ENCODE results near the gene PRLHR.

PRLHR gene

DNA sequence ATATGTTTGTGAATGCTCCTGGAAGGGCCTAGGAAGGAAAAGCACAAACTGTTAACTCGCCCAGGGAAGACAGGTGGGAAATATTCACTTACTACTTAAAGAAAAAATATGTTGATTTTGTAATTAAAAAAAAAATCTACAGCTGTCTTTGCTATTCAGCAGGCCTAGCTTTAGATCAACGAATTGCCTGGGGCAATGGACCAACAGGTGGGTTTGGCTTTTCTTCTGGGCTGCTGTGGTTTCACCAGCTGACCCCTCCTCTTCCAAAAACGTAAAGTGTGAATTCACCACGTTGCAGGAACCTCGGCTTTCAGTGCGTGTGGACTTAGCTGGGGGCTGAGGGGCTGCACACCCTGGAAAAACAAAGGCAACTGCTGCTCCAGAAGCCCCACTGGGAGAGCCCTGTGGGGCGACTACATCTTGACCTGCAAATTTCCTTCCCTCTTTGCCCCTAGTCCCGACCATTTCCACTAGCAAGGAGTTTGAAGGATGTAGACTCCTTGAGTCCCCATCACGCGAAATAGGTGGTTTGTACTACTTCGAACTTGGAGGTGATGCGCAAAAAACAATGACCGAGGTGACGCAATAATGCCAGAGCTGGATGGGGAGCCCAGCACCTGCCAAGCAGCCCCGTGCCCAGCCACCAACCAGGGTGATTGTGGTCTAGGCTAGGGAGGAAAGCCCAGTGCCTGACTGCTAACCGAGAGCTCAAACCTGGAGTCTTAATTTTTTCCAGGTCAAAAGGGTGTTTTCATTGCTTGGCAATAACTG, 7.4 kb downstream of the PRLHR start:
- DNase-seq (ENCODE audit: low spot score) = no peak

DNA sequence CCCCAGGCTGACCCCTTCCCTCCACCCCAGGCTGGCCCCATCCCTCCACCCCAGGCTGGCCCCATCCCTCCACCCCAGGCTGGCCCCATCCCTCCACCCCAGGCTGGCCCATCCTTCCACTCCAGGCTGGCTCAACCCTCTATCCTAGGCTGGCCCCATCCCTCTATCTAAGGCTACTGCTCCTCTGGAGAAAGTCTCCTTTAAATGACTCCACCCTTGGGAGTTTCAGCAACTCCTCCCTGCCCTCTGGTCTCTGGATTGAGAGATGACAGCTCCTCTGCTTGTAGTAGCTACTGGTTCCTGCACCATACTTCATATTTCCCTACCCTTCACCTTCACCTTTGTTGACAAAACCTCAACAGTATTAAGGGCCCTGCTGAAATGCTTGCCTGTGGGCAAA, 8.5 kb downstream of the PRLHR start:
- no peak for DNase-seq (ENCODE audit: low spot score)

- DNase-seq (ENCODE audit: low spot score) = no peak
Observed at GRCh38 chr10:118585794-118586193, 9.7 kb downstream of the PRLHR start.

GRCh38 chr10:118585234-118585633, 10.2 kb downstream of the PRLHR start:
- no peak for DNase-seq (ENCODE audit: low spot score)

DNA sequence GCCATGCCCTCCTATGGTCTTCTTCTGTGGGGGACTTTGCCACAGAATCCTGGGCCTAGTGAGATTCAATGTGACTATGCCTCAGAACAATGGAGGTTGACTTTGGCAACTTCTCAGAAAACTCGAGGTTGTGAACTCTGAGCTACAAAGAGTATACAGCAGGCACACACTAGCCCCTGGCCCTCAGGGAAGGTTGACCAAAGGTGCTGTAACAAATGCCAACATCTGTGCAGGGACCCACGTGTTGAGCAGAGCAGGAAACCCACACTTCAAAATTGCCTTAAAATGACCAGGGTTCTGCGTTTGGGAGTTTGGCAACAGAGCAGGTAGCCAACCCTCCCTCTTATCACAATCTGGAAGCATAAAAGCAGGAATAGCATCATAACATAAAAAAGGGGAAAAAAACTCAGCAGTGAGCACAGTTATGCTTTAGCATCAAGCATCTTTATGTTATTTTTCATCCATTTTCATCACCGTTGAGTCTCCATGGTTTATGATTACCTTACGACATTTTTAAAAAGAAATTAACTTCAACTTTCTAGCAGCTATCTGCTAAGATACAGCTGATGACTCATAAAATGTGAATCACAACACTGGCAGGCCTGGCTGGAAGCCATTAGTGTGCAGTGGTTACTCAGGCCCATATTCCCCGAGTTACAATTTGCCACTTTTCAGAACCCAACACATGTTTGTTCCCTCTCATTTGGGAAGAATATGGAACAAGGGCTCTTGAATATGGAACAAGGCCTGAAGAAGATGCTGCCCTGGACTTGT, 11.1 kb downstream of the PRLHR start:
- DNase-seq (ENCODE audit: low spot score) = peak; percentile 69

GRCh38 chr10:118583611-118584010, 11.8 kb downstream of the PRLHR start:
- no peak for DNase-seq (ENCODE audit: low spot score)

DNA sequence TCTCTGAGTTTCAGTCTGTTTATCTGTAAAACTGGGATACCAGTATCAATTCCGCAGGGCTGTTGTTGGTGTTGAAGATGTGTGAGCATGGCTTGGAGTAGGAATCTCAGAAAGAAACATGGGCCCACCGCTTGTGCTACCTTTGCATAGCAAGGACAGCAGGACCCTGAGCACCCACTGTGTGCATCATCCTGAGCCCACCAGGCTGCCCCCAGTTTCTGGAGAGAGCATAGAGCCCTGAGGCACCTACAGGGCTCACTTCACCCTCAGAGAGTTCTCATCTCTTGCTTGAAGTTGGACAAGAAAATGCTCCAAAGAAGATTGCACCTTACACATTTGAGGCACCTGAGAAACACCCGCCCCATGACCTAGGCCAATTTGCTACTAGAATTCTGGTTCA, 12.9 kb downstream of the PRLHR start:
- no peak for DNase-seq (ENCODE audit: low spot score)

DNA sequence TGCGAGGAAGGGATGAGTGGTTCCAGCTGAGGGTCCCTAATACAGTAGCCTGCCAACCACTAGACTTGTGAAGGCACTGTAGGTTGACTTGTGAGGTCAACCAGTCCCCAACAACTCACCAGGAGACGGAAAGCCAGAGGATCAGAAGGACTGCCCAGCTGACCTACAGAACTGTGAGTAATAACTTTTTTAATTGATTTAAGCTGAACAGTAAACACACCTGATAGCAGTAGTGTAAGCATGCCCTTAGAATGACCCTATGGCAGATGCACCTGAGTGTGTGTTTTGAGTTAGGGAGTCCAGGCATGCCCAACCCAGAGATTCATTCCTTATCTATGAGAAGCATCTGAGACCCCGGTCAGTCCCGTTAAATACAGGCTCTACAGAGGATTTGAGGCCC, 14.1 kb downstream of the PRLHR start:
- DNase-seq (ENCODE audit: low spot score) = no peak

- no peak for DNase-seq (ENCODE audit: low spot score)
Observed at GRCh38 chr10:118580702-118581101, 14.7 kb downstream of the PRLHR start.

GRCh38 chr10:118573512-118573911, 21.9 kb downstream of the PRLHR start:
- no peak for DNase-seq (ENCODE audit: low spot score)

DNA sequence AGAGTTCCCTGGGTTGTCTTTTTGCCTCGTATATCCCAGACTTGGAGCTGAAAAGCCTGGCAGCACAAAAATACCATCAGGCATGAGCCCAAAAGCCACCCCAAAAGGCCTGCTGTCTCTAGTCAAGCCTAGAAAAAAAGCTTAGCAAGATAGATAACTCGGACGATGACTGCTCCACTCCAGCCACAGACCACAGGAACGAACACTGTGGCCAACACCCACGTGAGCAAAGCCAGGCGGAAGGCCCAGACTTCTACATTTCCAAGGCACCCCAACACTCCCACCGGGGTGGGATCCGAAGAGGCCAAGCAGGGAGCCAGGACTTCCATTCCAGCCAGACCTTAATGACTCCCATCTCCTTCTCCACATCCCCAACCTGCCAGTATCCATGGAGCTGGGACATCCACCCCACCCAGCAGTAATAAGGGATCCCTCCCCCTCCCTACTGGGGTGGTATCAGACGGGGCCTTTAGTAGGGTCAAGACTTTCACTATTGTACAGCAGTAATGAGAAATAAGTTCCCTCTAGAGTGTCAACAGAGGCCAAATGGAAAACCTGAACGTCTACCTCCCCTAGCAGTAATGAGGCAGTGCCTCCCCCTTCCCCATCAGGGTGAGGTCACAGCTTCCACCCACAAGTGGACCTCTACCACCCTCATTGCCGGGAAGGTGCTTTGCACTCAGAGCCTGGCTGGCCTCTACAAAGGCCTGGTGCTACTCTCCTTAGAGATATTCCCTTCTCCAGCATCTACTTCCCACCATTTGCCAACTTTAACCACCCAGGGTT, 23.0 kb downstream of the PRLHR start:
- DNase-seq (ENCODE audit: low spot score) = no peak

- DNase-seq (ENCODE audit: low spot score) = no peak
Observed at GRCh38 chr10:118571123-118571522, 24.3 kb downstream of the PRLHR start.

- DNase-seq (ENCODE audit: low spot score) = no peak
Observed at GRCh38 chr10:118570591-118570990, 24.9 kb downstream of the PRLHR start.

DNA sequence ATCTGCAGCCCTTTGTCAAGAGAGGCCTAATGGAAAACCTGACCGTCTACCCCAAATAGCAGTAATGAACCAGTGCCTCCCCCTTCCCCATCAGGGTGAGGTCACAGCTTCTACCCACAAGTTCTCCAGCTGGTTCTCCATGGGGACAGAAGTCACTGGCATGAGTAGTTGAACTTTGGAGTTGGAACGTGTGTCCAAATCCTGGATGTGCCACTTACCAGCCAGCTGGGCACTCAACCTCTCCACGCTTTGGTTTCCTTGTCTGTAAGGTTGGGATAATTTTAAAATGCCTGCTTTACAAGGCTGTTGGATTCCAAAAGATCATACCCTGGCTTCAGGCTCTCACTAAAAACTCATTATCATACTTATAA, 25.6 kb downstream of the PRLHR start:
- DNase-seq (ENCODE audit: low spot score) = no peak

DNA sequence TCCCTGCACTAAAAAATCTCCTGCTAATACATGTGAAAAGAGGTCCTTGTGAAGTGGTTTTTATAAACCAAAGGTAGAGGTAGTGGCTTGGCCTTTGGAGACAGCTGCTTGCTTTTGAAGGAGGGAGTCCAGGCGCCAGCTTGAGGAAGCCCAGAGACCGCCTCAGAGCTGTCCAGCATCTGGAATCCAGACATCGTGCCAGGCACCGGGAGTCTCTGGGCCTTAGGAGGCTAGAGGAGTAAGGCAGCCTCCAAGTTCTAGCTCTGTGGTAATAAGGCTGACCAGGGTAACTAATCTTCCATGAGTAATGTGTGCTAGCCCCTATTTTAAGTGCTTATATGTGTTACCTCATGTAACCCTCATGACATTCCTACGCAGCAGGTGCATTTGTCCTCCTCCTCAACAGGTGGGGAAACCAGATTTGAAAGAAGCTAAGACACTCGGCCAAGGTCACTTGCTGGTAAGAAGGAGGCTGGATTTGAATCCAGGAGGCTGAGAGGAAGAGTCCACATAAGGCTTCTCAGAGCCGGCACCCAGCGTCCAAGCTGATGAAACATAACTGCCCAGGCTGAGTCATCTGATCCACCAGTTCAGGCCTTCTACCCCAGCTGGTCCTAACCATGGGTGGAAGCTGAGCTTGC, 26.1 kb downstream of the PRLHR start:
- DNase-seq (ENCODE audit: low spot score) = no peak

GRCh38 chr10:118568327-118568848, 27.1 kb downstream of the PRLHR start:
- DNase-seq (ENCODE audit: low spot score) = peak; percentile 56

DNA sequence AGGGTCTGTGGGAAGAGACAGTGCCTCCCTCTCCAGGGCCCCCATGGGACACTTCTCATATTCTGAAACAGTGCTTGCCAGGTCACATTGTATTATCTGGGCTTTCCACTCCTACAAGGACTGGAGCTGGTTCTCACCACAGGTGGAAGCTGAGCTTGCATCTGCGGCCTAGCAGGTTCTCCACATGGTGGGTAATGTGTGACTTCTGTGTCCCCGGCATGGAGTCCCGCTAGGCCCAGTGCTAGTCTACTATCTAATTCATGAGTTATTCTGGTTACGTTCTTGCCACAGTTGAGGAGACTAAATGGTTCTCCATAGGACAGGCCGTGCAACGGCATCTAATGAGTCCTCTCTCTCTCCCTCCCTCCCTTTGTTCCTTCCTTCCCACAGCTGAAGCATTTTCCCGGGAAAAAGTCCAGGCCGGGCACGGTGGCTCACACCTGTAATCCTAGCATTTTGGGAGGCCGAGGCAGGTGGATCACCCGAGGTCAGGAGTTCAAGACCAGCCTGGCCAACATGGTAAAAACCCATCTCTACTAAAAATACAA, 27.7 kb downstream of the PRLHR start:
- DNase-seq (ENCODE audit: low spot score) = no peak

DNA sequence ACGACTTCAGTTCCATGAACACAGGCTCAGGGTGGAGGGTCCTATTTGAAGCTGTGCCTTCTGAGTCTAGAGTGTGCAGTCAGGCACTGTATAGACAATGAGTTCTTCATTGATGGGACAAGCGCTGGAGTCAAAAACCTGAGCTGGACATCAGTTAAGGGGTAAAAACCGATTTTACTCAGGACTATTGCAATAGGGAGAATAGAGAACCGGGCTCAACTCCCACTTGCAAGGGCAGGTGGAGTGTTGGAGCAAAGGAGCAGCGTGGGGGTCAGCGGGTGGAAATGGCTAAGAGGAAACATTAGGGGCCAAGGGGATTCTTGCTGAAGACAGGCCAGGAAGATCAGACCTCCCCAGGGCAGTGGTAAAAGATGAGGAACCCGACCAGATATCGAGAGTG, 28.5 kb downstream of the PRLHR start:
- DNase-seq (ENCODE audit: low spot score) = no peak

DNA sequence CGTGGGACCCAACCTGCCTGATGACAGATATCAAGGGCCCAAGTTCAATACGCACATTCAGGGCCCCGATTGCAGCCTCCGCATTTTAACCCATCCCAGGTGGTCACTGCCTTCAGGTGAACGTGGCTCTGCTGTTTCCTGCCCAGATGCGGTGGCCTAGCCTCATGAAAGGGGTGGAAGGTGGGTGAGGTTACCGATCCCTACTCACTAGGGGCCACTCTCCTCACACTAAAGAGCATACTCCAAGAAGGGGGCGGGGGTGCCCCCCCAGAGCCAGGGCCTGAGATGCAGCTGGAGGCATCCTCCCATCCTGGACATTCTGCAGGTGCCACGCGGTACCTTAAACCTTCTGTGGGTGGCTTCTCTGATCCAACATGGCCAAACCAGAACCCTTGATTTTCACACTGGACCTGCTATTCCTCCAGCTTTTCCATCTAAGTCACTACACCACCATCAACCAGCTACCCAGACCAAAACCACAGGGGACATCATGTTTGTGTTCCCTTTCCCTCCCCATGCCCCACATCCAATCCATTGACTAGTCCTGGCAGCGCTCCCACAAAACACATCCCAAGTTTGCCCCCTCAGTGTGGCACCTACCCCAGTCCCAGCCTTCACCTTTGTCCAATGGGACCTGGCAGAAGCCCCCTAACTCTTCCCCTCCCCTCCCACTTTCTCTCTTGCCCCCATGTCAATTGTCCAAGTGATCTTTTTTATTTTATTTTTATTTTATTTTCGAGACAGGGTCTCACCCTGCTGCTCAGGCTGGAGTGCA, 30.0 kb downstream of the PRLHR start:
- DNase-seq (ENCODE audit: low spot score) = no peak

- DNase-seq (ENCODE audit: low spot score) = no peak
Observed at GRCh38 chr10:118564652-118565051, 30.8 kb downstream of the PRLHR start.

GRCh38 chr10:118564114-118564513, 31.3 kb downstream of the PRLHR start:
- no peak for DNase-seq (ENCODE audit: low spot score)

All from kidney tubule cell (primary cell).